Vagina (tissue), 2 donors: Measurements from ENCODE around the gene LRRC3B. TPM values are rescaled to one million over a fixed set of nuclear protein-coding genes. Genes with fewer than 3 reads are reported as not detected.

Source experiments
- DNase-seq, 2 donors: peaks; one replicate each; pipeline ENCODE4 v3.0.0-alpha.2; 2017; ENCODE audit errors: extremely low spot score in 2 of 2
- H3K27ac ChIP-seq: fragments of 200-600 bp; sonication (generic); one replicate; pipeline ENCODE4 v1.5.1; 2019
- H3K27me3 ChIP-seq: fragments of 200-600 bp; sonication (generic); one replicate; pipeline ENCODE4 v1.5.1; 2019
- H3K36me3 ChIP-seq, 2 donors: fragments of 200-600 bp; sonication (generic); one replicate each; pipeline ENCODE4 v1.5.1; 2017 to 2019
- H3K4me1 ChIP-seq: fragments of 200-600 bp; sonication (generic); one replicate; pipeline ENCODE4 v1.5.1; 2019
- H3K4me3 ChIP-seq, 2 donors: fragments of 200-600 bp; sonication (generic); 1 replicate in 1 of 2; 2 replicates in 1 of 2; pipeline ENCODE4 v1.5.1; 2016 to 2019
- H3K9me3 ChIP-seq: fragments of 200-600 bp; sonication (generic); one replicate; pipeline ENCODE4 v1.5.1; 2019
- POLR2A ChIP-seq, 2 donors: fragments of 450-650 bp; IDR thresholded peaks; one replicate each; pipeline ENCODE4 v1.6.1; 2017; ENCODE audit warnings: antibody characterized with exemption in 2 of 2, mild to moderate bottlenecking in 2 of 2, moderate library complexity in 2 of 2
- POLR2AphosphoS5 ChIP-seq, 2 donors: sonication (generic); formaldehyde crosslinking; IDR thresholded peaks; one replicate each; pipeline ENCODE4 v1.9.0; 2017; ENCODE audit warnings: antibody characterized with exemption in 2 of 2, mild to moderate bottlenecking in 2 of 2, low read depth in 1 of 2; ENCODE audit not compliant: insufficient read depth in 1 of 2
- intact Hi-C: fragments of 100-400 bp; cut with DNase I; formaldehyde crosslinking; loops from one replicate; pipeline ENCODE4 v1.15.1; 2023
- total RNA-seq: library from RNA; depleted of rRNA; stranded (reverse); fragments of >200 nt; gene quantifications from one replicate; pipeline ENCODE4 v1.2.3, GENCODE V29; 2016
- TF ChIP-seq, protein P1 (sequence below), 3 experiments: fragments of 450-650 bp in 2 of 3; fragments of 200-600 bp in 1 of 3; sonication (generic) in 1 of 3; IDR thresholded peaks; one replicate each; pipeline ENCODE4 v1.5.1; 2017 to 2019; ENCODE audit warnings: antibody characterized with exemption in 3 of 3, mild to moderate bottlenecking in 2 of 3, moderate library complexity in 2 of 3

Gene LRRC3B
- total RNA-seq, 1 donor from 2014 or later: 0.74 TPM

DNA sequence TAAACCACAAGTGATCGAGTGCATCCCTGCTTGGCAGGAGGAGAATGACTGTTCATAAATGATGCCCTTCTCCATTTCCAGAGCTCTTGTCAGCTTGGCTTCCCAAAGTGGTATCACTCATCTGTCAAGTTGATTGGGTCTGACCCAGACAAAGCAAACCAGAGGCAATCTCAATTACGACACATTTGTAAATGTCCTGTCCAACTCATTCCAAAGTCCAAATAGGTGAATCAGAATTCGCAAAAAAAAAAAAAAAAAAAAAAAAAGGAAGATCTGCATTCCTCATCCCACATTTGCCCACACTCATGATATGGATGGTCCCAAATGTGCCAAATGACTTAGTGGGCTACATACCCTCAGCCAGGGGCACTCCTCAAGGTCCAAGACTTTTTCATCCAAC is 91.9 kb downstream of the LRRC3B start:
- TF ChIP-seq, protein P1, sequence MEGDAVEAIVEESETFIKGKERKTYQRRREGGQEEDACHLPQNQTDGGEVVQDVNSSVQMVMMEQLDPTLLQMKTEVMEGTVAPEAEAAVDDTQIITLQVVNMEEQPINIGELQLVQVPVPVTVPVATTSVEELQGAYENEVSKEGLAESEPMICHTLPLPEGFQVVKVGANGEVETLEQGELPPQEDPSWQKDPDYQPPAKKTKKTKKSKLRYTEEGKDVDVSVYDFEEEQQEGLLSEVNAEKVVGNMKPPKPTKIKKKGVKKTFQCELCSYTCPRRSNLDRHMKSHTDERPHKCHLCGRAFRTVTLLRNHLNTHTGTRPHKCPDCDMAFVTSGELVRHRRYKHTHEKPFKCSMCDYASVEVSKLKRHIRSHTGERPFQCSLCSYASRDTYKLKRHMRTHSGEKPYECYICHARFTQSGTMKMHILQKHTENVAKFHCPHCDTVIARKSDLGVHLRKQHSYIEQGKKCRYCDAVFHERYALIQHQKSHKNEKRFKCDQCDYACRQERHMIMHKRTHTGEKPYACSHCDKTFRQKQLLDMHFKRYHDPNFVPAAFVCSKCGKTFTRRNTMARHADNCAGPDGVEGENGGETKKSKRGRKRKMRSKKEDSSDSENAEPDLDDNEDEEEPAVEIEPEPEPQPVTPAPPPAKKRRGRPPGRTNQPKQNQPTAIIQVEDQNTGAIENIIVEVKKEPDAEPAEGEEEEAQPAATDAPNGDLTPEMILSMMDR (IDR thresholded peaks at IDR 0.05): no peak
- no peak for TF ChIP-seq POLR2A (IDR thresholded peaks at IDR 0.05)
- no peak for TF ChIP-seq POLR2AphosphoS5 (IDR thresholded peaks at IDR 0.05; ENCODE audit: insufficient read depth in 1 of 2, low read depth in 1 of 2)
- no peaks in the 10 kb centered on the region for H3K4me1 ChIP-seq
- no peak overlapping the region for H3K4me3 ChIP-seq
- intact Hi-C loops: no loop called here
- H3K27me3 ChIP-seq: no peaks in the 10 kb centered on the region
- no peak overlapping the region for H3K27ac ChIP-seq
- no peaks in the 10 kb centered on the region for H3K9me3 ChIP-seq
- DNase-seq: no peak
- no peaks in the 10 kb centered on the region for H3K36me3 ChIP-seq

- Histone ChIP-seq H3K4me1 (no peaks in the 10 kb centered on the region), H3K27ac (no peak overlapping the region), H3K36me3 (no peaks in the 10 kb centered on the region), H3K4me3 (no peak overlapping the region), H3K9me3 (no peaks in the 10 kb centered on the region), H3K27me3 (no peaks in the 10 kb centered on the region)
- TF ChIP-seq, protein P1 (IDR thresholded peaks at IDR 0.05): no peak
- TF ChIP-seq POLR2AphosphoS5 (IDR thresholded peaks at IDR 0.05; ENCODE audit: insufficient read depth in 1 of 2, low read depth in 1 of 2) (no peak), POLR2A (IDR thresholded peaks at IDR 0.05) (no peak)
- intact Hi-C loops: no loop called here
- no peak for DNase-seq
Measured at GRCh38 chr3:26715431-26715830, 92.9 kb downstream of the LRRC3B start.

- Histone ChIP-seq H3K4me3 (no peak overlapping the region), H3K4me1 (no peaks in the 10 kb centered on the region), H3K27me3 (no peaks in the 10 kb centered on the region), H3K9me3 (no peaks in the 10 kb centered on the region), H3K27ac (no peak overlapping the region), H3K36me3 (no peaks in the 10 kb centered on the region)
- intact Hi-C loops: no loop called here
- no peak for DNase-seq
- TF ChIP-seq, protein P1 (IDR thresholded peaks at IDR 0.05): no peak
- TF ChIP-seq POLR2A (IDR thresholded peaks at IDR 0.05): no peak
- TF ChIP-seq POLR2AphosphoS5 (IDR thresholded peaks at IDR 0.05; ENCODE audit: insufficient read depth in 1 of 2, low read depth in 1 of 2): no peak
Measured at GRCh38 chr3:26718315-26718714, 95.7 kb downstream of the LRRC3B start.

DNA sequence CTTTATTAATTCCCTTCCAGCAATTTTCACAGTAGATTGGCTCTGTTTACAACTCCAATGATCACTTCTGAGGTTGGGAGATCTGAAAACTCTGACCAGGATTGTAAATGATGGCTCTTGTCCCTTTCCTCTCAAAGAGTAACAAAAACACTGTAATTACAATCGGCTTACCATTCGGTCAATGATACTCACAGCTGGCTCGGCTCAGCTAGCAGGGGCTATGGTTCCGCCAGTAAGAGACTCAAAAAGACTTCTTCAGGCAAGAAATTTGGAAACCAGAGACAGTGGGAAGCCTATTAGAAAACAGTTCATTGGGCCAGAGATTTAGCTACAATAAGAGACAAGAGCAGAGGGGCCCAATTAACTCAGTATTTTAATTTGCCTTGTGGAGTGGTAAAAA is 96.6 kb downstream of the LRRC3B start:
- H3K36me3 ChIP-seq: no peaks in the 10 kb centered on the region

GRCh38 chr3:26721047-26721446 is 98.5 kb downstream of the LRRC3B start:
- H3K27ac ChIP-seq: no peak overlapping the region
- intact Hi-C loops: no loop called here
- H3K36me3 ChIP-seq: no peaks in the 10 kb centered on the region
- TF ChIP-seq POLR2AphosphoS5 (IDR thresholded peaks at IDR 0.05; ENCODE audit: insufficient read depth in 1 of 2, low read depth in 1 of 2) (no peak), POLR2A (IDR thresholded peaks at IDR 0.05) (no peak)
- TF ChIP-seq, protein P1 (IDR thresholded peaks at IDR 0.05): no peak
- H3K4me3 ChIP-seq: no peak overlapping the region
- H3K9me3 ChIP-seq: no peaks in the 10 kb centered on the region
- H3K27me3 ChIP-seq: no peaks in the 10 kb centered on the region
- no peak for DNase-seq
- no peaks in the 10 kb centered on the region for H3K4me1 ChIP-seq

More for the DNA sequence above, 96.6 kb downstream of the LRRC3B start:
- DNase-seq: no peak
- H3K27ac ChIP-seq: no peak overlapping the region
- no peaks in the 10 kb centered on the region for H3K4me1 ChIP-seq
- intact Hi-C loops: no loop called here
- H3K27me3 ChIP-seq: no peaks in the 10 kb centered on the region
- no peak overlapping the region for H3K4me3 ChIP-seq
- no peaks in the 10 kb centered on the region for H3K9me3 ChIP-seq
- TF ChIP-seq POLR2AphosphoS5 (IDR thresholded peaks at IDR 0.05; ENCODE audit: insufficient read depth in 1 of 2, low read depth in 1 of 2): no peak
- TF ChIP-seq, protein P1 (IDR thresholded peaks at IDR 0.05): no peak
- no peak for TF ChIP-seq POLR2A (IDR thresholded peaks at IDR 0.05)
